ENCODE data around the gene SNX9. TPM values are rescaled to one million over a fixed set of nuclear protein-coding genes. Genes with fewer than 3 reads are reported as not detected.

The SNX9 gene
- total RNA-seq, 1 donor from 2014 or later, result 68.6 TPM

DNA sequence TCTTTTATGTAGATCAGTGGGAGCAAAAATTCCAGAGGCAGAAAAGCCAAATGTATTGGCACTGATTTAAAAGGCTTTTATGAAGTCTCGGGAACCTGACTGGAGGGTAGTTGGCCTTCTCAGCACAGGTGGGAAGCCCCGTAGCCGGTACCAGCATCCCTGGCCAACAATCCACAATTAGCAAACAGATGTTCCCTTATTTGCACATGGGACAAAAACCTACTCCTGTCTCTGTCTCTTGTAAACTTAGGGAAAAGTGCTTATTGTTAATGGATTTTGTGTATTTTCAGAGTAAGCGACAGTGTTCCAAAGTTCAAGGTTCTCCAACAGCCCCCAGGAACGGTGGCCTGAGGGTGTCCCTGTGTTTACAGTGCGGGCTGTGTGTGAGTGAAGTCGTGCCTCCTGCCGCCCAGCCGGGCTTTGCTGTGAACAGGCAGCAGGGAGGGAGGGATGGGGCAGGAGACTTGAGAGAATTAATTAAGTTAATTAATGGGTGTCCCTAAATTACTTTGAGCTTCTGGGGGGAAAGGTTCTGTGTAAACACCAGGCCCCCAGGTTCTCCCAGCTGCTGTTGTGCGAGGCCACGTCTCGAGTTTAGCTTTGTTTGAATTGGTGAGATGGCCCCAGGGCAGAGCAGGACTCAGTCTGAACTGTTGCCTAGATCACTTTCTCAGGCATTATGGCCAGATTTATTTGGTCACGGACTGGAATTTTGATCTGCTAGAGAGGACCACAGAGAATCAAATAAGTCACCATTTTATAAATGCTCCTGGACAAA, 162.5 kb downstream of the SNX9 start:
- no peak overlapping the region for H3K4me3 Mint-ChIP-seq (ENCODE audit: unreplicated experiment)
- H3K9me3 Mint-ChIP-seq (ENCODE audit: unreplicated experiment), result no peaks in the 10 kb centered on the region
- H3K27ac Mint-ChIP-seq (ENCODE audit: unreplicated experiment), result no peak overlapping the region
- peaks cover 30% of the 10 kb centered on the region for H3K4me1 Mint-ChIP-seq (ENCODE audit: unreplicated experiment)
- DNase-seq (ENCODE audit: low spot score), result no peak
- H3K27me3 Mint-ChIP-seq (ENCODE audit: unreplicated experiment), result peaks cover 11% of the 10 kb centered on the region
- H3K36me3 Mint-ChIP-seq (ENCODE audit: low read depth, unreplicated experiment), result peaks cover 2% of the 10 kb centered on the region
- TF ChIP-seq, protein P1, sequence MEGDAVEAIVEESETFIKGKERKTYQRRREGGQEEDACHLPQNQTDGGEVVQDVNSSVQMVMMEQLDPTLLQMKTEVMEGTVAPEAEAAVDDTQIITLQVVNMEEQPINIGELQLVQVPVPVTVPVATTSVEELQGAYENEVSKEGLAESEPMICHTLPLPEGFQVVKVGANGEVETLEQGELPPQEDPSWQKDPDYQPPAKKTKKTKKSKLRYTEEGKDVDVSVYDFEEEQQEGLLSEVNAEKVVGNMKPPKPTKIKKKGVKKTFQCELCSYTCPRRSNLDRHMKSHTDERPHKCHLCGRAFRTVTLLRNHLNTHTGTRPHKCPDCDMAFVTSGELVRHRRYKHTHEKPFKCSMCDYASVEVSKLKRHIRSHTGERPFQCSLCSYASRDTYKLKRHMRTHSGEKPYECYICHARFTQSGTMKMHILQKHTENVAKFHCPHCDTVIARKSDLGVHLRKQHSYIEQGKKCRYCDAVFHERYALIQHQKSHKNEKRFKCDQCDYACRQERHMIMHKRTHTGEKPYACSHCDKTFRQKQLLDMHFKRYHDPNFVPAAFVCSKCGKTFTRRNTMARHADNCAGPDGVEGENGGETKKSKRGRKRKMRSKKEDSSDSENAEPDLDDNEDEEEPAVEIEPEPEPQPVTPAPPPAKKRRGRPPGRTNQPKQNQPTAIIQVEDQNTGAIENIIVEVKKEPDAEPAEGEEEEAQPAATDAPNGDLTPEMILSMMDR (IDR thresholded peaks at IDR 0.05; ENCODE audit: unreplicated experiment), result no peak

- H3K27ac Mint-ChIP-seq (ENCODE audit: unreplicated experiment), result no peak overlapping the region
- H3K27me3 Mint-ChIP-seq (ENCODE audit: unreplicated experiment), result no peaks in the 10 kb centered on the region
- no peak for DNase-seq (ENCODE audit: low spot score)
- H3K9me3 Mint-ChIP-seq (ENCODE audit: unreplicated experiment), result no peaks in the 10 kb centered on the region
- TF ChIP-seq, protein P1 (IDR thresholded peaks at IDR 0.05; ENCODE audit: unreplicated experiment), result no peak
- H3K4me3 Mint-ChIP-seq (ENCODE audit: unreplicated experiment), result no peak overlapping the region
- peaks cover 28% of the 10 kb centered on the region for H3K4me1 Mint-ChIP-seq (ENCODE audit: unreplicated experiment)
- H3K36me3 Mint-ChIP-seq (ENCODE audit: low read depth, unreplicated experiment), result peaks cover 4% of the 10 kb centered on the region
These were observed 165.0 kb downstream of the SNX9 start for GRCh38 chr6:157987788-157988699.

- Mint-ChIP-seq H3K9me3 (ENCODE audit: unreplicated experiment) (no peaks in the 10 kb centered on the region), H3K27ac (ENCODE audit: unreplicated experiment) (no peak overlapping the region), H3K27me3 (ENCODE audit: unreplicated experiment) (no peaks in the 10 kb centered on the region), H3K36me3 (ENCODE audit: low read depth, unreplicated experiment) (peaks cover 4% of the 10 kb centered on the region), H3K4me3 (ENCODE audit: unreplicated experiment) (no peak overlapping the region), H3K4me1 (ENCODE audit: unreplicated experiment) (peaks cover 31% of the 10 kb centered on the region)
- no peak for DNase-seq (ENCODE audit: low spot score)
- TF ChIP-seq, protein P1 (IDR thresholded peaks at IDR 0.05; ENCODE audit: unreplicated experiment), result no peak
These were observed 165.6 kb downstream of the SNX9 start for GRCh38 chr6:157988700-157989063.

DNA sequence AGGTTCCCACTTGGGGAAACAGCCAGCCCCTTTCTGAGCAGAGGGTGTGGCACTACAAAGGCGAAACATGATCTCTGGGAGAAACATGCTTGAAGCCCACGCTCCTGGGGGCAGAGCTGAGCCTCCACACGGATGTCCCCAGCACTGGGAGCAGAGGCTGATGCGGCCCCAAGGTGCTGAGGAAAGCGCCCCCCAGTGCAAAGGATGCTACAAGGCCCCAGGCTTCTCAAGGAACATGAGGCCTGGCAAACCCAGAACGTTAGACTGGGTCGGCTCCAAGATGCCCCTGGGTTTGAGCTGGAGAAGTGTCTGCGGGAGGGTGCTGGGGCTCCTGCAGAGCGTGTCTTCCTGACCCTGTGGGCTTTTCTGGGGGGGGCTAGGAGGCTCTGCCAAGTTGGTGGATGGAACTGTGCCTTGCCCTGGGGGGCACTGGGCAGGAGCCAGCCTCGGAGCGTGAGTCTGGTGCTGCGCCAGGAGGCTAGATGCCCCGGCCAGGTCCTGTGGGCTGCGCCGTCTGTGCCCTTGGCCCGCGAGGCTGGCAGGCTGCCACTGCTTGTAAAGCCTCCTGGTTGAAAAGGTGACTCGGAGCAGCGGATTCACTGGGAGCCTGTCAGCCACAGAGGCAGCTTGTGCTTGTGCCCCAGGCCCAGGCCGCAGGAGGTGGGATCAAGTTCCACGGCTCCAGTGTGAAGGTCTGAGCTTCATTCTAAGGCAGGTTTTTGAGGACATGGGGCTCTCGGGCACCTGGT, 166.7 kb downstream of the SNX9 start:
- peaks cover 33% of the 10 kb centered on the region for H3K4me1 Mint-ChIP-seq (ENCODE audit: unreplicated experiment)
- no peak overlapping the region for H3K4me3 Mint-ChIP-seq (ENCODE audit: unreplicated experiment)
- no peak for DNase-seq (ENCODE audit: low spot score)
- H3K27ac Mint-ChIP-seq (ENCODE audit: unreplicated experiment), result no peak overlapping the region
- TF ChIP-seq, protein P1 (IDR thresholded peaks at IDR 0.05; ENCODE audit: unreplicated experiment), result no peak
- no peaks in the 10 kb centered on the region for H3K9me3 Mint-ChIP-seq (ENCODE audit: unreplicated experiment)
- H3K27me3 Mint-ChIP-seq (ENCODE audit: unreplicated experiment), result no peaks in the 10 kb centered on the region
- H3K36me3 Mint-ChIP-seq (ENCODE audit: low read depth, unreplicated experiment), result peaks cover 4% of the 10 kb centered on the region

Measured in endothelial cell (in vitro differentiated cells).